NK-92 (cell line): ENCODE data around the gene NSMCE1.
"Not testable (repeated sequence)": the region's sequence is repeated elsewhere in the genome, so short reads cannot be mapped to it uniquely, and the experiment has no call there.

ENCODE experiments used
- DNase-seq: peaks from one replicate; lab custom pipeline; 2025; ENCODE audit not compliant: unreplicated experiment; lab: John Stamatoyannopoulos, UW

Gene NSMCE1

GRCh38 chr16:27220527-27220926, 48.0 kb downstream of the NSMCE1 start:
- DNase-seq: no peak

DNA sequence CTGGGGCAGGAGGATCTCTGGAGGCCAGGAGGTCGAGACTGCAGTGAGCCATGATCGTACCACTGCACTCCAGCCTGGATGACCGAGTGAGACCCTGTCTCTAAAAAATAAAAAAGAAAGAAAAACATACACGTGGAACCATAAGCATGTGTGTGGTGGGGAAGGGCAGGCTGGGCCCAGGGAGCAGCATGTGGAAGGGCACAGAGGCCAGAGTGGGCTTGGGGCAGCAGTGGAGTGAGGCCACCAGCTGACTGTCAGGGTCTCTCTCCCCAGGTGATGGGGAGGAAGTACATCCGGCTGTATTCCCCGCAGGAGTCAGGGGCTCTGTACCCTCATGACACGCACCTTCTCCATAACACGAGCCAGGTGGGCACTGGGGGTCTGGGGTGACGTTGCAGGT, 48.5 kb downstream of the NSMCE1 start:
- DNase-seq: no peak

- DNase-seq: no peak
Observed at GRCh38 chr16:27219161-27219560, 49.4 kb downstream of the NSMCE1 start.

DNA sequence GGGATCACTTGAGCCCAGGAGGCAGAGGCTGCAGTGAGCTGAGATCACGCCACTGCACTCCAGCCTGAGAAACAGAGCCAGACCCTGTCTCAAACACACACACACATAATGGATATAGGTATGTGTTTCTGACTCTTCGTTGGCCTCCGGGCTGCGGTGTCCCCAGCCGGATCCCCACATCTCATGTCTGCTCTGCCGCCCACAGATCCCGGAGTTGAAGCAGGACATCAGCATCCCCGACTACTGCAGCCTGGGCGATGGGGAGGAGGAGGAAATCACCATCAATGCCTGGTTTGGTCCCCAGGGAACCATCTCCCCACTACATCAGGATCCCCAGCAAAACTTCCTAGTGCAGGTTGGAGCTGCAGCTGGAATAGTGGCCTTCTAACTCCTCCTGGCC, 49.8 kb downstream of the NSMCE1 start:
- DNase-seq: no peak

GRCh38 chr16:27217256-27217655, 51.3 kb downstream of the NSMCE1 start:
- no peak for DNase-seq

DNA sequence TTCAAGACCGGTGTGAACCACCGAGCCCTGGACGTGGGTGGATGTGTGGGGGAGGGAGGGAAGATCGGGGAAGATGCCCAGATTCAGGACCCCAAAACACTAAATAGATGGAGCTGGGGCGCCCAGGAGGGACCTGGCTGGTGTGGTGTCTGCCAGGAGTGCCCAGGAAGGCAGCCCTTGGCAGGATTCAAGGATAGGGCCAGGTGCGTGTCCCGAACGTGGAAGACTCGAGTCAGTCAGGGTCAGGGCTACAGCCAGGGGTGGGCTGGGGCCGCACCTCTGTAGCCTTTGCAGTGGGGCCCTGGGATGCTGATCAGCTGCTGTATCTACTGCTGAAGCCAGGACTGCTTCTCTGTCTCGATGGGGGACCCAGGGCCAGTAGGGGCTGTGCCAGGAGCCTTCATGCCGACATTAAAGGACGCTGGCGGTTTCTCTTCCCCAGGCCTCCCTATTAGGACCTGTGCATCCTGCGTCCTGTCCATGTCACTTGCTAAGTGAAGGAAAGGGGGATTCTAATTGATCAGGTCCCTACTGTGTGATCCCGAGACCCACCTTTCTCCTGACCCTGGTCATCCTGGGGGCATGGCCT, 52.2 kb downstream of the NSMCE1 start:
- no peak for DNase-seq

DNA sequence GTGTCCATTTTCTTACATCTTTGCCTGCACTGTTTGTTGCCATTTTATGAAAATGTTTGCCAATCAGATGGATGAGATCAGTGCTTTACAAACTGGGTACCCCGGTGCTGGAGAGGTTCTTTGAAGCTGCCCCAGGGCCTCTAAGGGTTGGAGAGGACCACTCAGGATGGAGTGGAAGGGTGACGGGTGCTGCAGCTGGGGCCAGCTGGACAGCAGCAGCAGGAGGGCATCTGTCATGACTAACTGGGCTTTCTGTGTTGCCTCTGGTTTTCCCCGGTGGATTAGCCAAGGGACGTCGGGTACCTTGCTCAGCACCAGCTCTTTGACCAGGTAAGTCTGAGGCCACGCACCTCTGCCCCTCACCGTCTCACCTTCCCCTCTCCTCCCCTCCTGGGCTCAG, 52.9 kb downstream of the NSMCE1 start:
- no peak for DNase-seq

- DNase-seq: no peak
Observed at GRCh38 chr16:27214084-27214961, 54.2 kb downstream of the NSMCE1 start.

GRCh38 chr16:27211026-27211425, 57.5 kb downstream of the NSMCE1 start:
- no peak for DNase-seq

GRCh38 chr16:27210174-27210573, 58.4 kb downstream of the NSMCE1 start:
- no peak for DNase-seq

DNA sequence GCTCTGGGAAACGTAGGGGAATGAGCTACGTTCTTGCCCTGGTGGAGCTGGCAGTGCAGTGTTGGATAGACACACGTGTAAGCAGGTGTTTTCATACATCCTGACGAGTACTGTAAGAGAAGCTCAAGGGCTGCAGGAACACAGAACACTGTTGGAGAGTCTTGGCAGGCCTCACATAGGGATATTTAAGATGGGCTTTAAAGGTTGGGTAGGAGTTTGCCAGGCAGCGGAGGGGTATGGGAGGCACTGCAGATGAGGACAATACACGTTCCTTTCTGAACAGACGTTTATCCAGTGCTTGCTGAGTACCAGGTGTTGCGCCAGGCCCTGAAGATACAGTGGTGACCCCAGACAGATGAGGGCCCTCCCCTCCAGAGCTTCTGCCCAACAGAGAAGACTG, 59.0 kb downstream of the NSMCE1 start:
- DNase-seq: no peak

GRCh38 chr16:27208796-27209195, 59.8 kb downstream of the NSMCE1 start:
- no peak for DNase-seq

DNA sequence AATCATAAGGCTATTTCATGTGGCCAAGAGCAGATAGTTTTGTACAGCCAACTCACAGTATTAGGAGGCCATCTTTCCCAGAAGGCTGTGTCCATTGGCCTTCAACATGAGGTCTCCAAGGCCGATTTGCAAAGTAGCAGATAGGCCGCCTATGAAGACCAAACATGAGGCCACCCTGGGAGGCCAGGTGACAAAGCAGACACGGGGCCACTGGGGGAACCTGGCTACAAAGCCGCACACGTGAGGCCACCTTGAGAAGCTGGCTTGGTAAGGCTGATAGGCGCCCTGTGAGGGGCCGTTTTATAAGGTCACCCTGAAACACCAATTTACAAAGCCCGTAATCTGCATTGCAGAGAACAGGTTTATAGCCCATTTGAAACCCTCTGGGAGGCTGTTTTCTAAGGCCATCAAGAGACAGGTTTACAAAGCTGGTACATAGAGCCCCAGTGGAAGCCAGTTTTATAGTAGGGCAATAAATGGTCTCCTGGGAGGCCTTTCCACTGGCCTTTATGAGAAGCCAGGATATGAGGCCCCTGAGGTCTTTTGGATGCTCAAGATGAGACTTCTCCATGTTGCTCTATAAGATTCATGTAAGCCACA, 60.4 kb downstream of the NSMCE1 start:
- DNase-seq: no peak

DNA sequence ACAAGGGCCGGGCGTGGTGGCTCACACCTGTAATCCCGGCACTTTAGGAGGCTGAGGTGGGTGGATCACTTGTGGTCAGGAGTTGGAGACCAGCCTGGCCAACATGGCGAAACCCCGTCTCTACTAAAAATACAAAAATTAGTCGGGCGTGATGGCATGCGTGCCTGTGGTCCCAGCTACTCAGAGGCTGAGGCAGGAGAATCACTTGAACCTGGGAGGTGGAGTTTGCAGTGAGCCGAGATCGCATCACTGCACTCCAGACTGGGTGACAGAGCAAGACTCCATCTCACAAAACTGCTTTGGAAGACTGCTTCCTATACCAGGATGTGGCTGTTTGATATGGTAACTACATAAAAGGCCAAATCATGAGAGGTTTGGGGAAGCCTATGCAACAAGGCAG, 61.5 kb downstream of the NSMCE1 start:
- not testable (repeated sequence) for DNase-seq

- no peak for DNase-seq
Observed at GRCh38 chr16:27205423-27206065, 63.0 kb downstream of the NSMCE1 start.

DNA sequence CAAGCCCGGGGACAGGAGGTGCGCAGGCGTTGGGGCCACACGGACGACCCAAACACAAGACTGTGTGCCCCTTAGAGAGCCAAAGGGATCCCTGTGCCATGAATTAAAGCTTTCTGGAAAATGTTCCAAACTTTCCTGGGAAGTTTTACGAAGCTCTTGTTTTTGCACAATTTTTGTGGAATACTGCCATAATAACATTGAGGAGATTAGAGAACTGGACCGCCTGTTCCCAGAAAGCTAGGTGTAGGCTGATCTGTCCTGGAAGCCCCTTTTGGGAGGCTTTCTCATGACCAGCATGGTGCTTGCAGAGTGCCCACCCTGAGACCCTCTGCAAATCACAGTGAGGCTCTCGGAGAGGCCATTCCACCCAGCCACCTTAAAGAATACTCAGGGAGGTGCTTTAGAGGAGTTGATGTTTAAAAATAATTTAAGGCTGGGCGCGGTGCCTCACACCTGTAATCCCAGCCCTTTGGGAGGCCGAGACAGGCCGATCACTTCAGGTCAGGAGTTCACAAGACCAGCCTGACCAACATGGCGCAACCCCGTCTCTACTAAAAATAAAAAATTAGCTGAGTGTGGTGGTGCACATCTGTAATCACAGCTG, 64.2 kb downstream of the NSMCE1 start:
- no peak for DNase-seq

GRCh38 chr16:27203507-27204311, 64.9 kb downstream of the NSMCE1 start, which contains the start of gene KDM8:
TSS of gene KDM8 (plus strand) at chr16:27203526. CDS start at chr16:27210124, 6,598 bp downstream.
- peak; percentile 100 for DNase-seq

DNA sequence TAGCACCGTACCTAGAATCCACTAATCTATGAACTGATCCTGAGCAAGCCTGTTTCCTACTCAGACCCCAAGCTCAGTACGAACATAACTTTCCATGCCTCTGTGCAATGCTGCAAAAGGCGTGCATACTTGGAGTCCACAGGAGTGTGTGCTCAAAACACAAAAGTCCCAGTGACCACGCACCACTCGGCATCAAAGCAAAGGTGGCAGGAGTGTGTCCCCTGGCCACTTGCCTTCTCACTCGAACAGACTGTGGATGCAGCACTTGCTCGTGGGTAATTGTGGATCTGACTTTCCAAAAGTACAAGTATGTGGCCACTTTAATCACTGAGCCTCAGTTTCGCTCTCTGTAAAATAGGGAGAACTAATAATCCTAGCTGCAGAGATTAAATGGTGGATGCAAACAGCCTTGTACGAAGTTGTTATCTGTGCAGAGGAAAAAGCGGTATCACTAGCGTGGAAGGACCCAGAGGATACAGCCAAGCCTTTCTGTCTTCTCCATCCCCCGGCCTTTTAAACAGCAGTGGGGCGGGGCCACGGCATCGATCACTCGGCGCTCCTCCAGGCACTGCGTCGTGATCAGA, 65.6 kb downstream of the NSMCE1 start:
- DNase-seq: no peak

DNA sequence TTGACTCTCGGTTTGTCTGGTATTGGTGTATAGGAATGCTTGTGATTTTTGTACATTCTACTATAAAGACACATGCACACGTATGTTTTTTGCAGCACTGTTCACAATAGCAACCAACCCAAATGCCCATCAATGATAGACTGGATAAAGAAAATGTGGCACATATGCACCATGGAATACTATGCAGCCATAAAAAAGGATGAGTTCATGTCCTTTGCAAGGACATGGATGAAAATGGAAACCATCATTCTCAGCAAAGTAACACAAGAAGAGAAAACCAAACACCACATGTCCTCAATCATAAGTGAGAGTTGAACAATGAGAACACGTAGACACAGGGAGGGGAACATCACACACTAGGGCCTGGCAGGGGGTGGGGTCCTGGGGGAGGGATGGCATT, 67.7 kb downstream of the NSMCE1 start:
- DNase-seq: not testable (repeated sequence)

GRCh38 chr16:27199736-27200135, 68.8 kb downstream of the NSMCE1 start:
- no peak for DNase-seq
